ENCODE data around the gene RAB4A.

DNA sequence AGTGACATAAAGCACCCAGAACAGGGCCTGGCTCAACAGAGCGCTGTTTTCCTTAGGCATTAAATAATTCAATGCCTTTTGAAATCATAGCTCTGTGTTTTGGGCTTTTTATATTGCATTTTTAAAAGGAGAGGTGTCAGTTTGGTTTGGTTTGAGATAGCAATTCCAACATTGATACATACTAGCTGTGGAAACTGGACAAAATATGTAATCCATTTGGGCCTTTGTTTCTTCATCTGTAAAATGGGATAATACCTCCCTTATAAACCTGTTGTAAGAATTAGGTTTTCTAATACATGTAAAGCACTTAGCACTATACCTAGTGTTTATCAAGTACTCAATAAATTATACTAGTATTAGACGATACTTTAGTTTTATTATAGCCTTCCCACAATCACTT is 8.7 kb upstream of the RAB4A start:
- TF ChIP-seq, protein P1, sequence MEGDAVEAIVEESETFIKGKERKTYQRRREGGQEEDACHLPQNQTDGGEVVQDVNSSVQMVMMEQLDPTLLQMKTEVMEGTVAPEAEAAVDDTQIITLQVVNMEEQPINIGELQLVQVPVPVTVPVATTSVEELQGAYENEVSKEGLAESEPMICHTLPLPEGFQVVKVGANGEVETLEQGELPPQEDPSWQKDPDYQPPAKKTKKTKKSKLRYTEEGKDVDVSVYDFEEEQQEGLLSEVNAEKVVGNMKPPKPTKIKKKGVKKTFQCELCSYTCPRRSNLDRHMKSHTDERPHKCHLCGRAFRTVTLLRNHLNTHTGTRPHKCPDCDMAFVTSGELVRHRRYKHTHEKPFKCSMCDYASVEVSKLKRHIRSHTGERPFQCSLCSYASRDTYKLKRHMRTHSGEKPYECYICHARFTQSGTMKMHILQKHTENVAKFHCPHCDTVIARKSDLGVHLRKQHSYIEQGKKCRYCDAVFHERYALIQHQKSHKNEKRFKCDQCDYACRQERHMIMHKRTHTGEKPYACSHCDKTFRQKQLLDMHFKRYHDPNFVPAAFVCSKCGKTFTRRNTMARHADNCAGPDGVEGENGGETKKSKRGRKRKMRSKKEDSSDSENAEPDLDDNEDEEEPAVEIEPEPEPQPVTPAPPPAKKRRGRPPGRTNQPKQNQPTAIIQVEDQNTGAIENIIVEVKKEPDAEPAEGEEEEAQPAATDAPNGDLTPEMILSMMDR (IDR thresholded peaks at IDR 0.05), result no peak
- TF ChIP-seq EP300 (IDR thresholded peaks at IDR 0.05) (no peak), POLR2A (IDR thresholded peaks at IDR 0.05) (no peak), POLR2AphosphoS5 (IDR thresholded peaks at IDR 0.05) (no peak)
